CD14-positive monocyte (primary cell): ENCODE data around the gene IER5L. TPM values are rescaled to one million over a fixed set of nuclear protein-coding genes. Genes with fewer than 3 reads are reported as not detected.

Experiments used
- DNase-seq, 3 donors: peaks; one replicate each; pipeline ENCODE4 v3.0.0-alpha.2; 2011 to 2022
- H2AFZ ChIP-seq: 2 replicates; pipeline ENCODE4 v1.6.0; 2012; ENCODE audit warnings: mild to moderate bottlenecking, low read depth, low read length, inconsistent platforms; ENCODE audit not compliant: insufficient read depth, poor library complexity, severe bottlenecking
- H3K27ac ChIP-seq, 2 donors: 1 replicate in 1 of 2; 2 replicates in 1 of 2; pipeline ENCODE4 v1.5.1; 2012 to 2013; ENCODE audit warnings: low read length in 2 of 2, control low read depth in 1 of 2, inconsistent platforms in 1 of 2, low read depth in 1 of 2, mild to moderate bottlenecking in 1 of 2
- H3K27me3 ChIP-seq, 2 donors: one replicate each; pipeline versions ENCODE4 v1.6.0 to v1.6.1; 2011 to 2013; ENCODE audit warnings: low read length in 2 of 2; ENCODE audit not compliant: control insufficient read depth in 2 of 2, insufficient read depth in 2 of 2
- H3K36me3 ChIP-seq, 2 donors: replicated peaks in 1 of 2; 1 replicate in 1 of 2; 2 replicates in 1 of 2; pipeline versions ENCODE4 v1.5.1 to v1.6.1; 2012 to 2013; ENCODE audit warnings: low read length in 2 of 2, control low read depth in 1 of 2, inconsistent platforms in 1 of 2, mild to moderate bottlenecking in 1 of 2; ENCODE audit not compliant: insufficient read depth in 2 of 2, control insufficient read depth in 1 of 2
- H3K4me1 ChIP-seq, 2 donors: 1 replicate in 1 of 2; 2 replicates in 1 of 2; pipeline versions ENCODE4 v1.5.1 to v1.6.1; 2012 to 2013; ENCODE audit warnings: low read length in 2 of 2, control low read depth in 1 of 2, inconsistent platforms in 1 of 2, mild to moderate bottlenecking in 1 of 2, moderate library complexity in 1 of 2; ENCODE audit not compliant: insufficient read depth in 2 of 2, control insufficient read depth in 1 of 2
- H3K4me2 ChIP-seq: replicated peaks from 2 replicates; pipeline ENCODE3; 2012; ENCODE audit warnings: low read length, moderate library complexity, mild to moderate bottlenecking; ENCODE audit not compliant: poor library complexity, severe bottlenecking; ENCODE audit errors: extremely low read depth
- H3K4me3 ChIP-seq, 3 experiments: fragments of 200-600 bp in 1 of 3; sonication (generic) in 1 of 3; replicated peaks in 1 of 3; 1 replicate in 2 of 3; 2 replicates in 1 of 3; pipeline ENCODE4 v1.5.1; 2011 to 2013; ENCODE audit warnings: low read length in 3 of 3, mild to moderate bottlenecking in 3 of 3, control low read depth in 2 of 3, low read depth in 2 of 3, inconsistent platforms in 1 of 3, moderate library complexity in 1 of 3
- H3K79me2 ChIP-seq: 2 replicates; pipeline ENCODE4 v1.6.0; 2012; ENCODE audit warnings: mild to moderate bottlenecking, control low read depth, inconsistent platforms, low read length, moderate library complexity; ENCODE audit not compliant: insufficient read depth
- H3K9ac ChIP-seq: 2 replicates; pipeline ENCODE4 v1.6.0; 2017; ENCODE audit warnings: low read length, mild to moderate bottlenecking; ENCODE audit not compliant: insufficient read depth, poor library complexity, severe bottlenecking
- H3K9me3 ChIP-seq, 2 donors: replicated peaks in 1 of 2; 1 replicate in 1 of 2; 2 replicates in 1 of 2; pipeline versions ENCODE4 v1.5.1 to v1.6.1; 2012 to 2013; ENCODE audit warnings: low read length in 2 of 2, control low read depth in 1 of 2; ENCODE audit not compliant: control insufficient read depth in 1 of 2, insufficient read depth in 1 of 2
- H4K20me1 ChIP-seq: 2 replicates; pipeline ENCODE4 v1.6.0; 2012; ENCODE audit warnings: mild to moderate bottlenecking, low read length, control low read depth, moderate library complexity; ENCODE audit not compliant: insufficient read depth
- H3K27ac Mint-ChIP-seq, 7 donors: one replicate each; pipeline ENCODE4 v1.8.0; 2020; ENCODE audit warnings: mild to moderate bottlenecking in 7 of 7, mixed read lengths in 7 of 7, moderate library complexity in 6 of 7, inconsistent platforms in 2 of 7
- H3K27me3 Mint-ChIP-seq, 3 donors: one replicate each; pipeline ENCODE4 v1.8.0; 2021 to 2022; ENCODE audit warnings: low read depth in 3 of 3, mild to moderate bottlenecking in 3 of 3, mixed read lengths in 3 of 3, moderate library complexity in 3 of 3, inconsistent platforms in 1 of 3
- H3K36me3 Mint-ChIP-seq, 2 donors: one replicate each; pipeline ENCODE4 v1.8.0; 2020; ENCODE audit warnings: mixed read lengths in 2 of 2, inconsistent platforms in 1 of 2, mild to moderate bottlenecking in 1 of 2
- H3K4me1 Mint-ChIP-seq: one replicate; pipeline ENCODE4 v1.8.0; 2020; ENCODE audit warnings: mild to moderate bottlenecking, mixed read lengths
- H3K4me3 Mint-ChIP-seq, 2 donors: one replicate each; pipeline ENCODE4 v1.8.0; 2020; ENCODE audit warnings: mild to moderate bottlenecking in 2 of 2, mixed read lengths in 2 of 2, moderate library complexity in 1 of 2
- H3K9me3 Mint-ChIP-seq, 7 donors: one replicate each; pipeline ENCODE4 v1.8.0; 2020 to 2022; ENCODE audit warnings: mixed read lengths in 7 of 7, mild to moderate bottlenecking in 6 of 7, moderate library complexity in 6 of 7, inconsistent platforms in 2 of 7
- CTCF ChIP-seq: fragments of 200-600 bp; IDR thresholded peaks from one replicate; pipeline ENCODE4 v1.8.0; 2022; ENCODE audit warnings: antibody characterized with exemption, mild to moderate bottlenecking
- WGBS: methylation state at CpG from one replicate; pipeline ENCODE4 v1.1.5; 2013; ENCODE audit warnings: missing lambda C conversion rate; ENCODE audit not compliant: insufficient coverage; 5-methylcytosine and 5-hydroxymethylcytosine counted together
- intact Hi-C, 2 donors: fragments of 100-400 bp; cut with micrococcal nuclease; formaldehyde crosslinking; loops; one replicate each; pipeline versions ENCODE4 v1.15.0 to v1.15.1; 2023
- polyA plus RNA-seq, 3 donors: library from polyadenylated mRNA; depleted of rRNA in 1 of 3; unstranded in 2 of 3; stranded (reverse) in 1 of 3; fragments of 300-500 nt in 2 of 3; fragments of >200 nt in 1 of 3; fragmentation: Illumina TruSeq in 2 of 3; gene quantifications; 1 replicate in 2 of 3; 2 replicates in 1 of 3; pipeline ENCODE4 v1.2.3, GENCODE V29; 2012 to 2021

IER5L gene
- polyA plus RNA-seq, 3 donors = 0.36 to 15.5 (median 0.79) TPM

DNA sequence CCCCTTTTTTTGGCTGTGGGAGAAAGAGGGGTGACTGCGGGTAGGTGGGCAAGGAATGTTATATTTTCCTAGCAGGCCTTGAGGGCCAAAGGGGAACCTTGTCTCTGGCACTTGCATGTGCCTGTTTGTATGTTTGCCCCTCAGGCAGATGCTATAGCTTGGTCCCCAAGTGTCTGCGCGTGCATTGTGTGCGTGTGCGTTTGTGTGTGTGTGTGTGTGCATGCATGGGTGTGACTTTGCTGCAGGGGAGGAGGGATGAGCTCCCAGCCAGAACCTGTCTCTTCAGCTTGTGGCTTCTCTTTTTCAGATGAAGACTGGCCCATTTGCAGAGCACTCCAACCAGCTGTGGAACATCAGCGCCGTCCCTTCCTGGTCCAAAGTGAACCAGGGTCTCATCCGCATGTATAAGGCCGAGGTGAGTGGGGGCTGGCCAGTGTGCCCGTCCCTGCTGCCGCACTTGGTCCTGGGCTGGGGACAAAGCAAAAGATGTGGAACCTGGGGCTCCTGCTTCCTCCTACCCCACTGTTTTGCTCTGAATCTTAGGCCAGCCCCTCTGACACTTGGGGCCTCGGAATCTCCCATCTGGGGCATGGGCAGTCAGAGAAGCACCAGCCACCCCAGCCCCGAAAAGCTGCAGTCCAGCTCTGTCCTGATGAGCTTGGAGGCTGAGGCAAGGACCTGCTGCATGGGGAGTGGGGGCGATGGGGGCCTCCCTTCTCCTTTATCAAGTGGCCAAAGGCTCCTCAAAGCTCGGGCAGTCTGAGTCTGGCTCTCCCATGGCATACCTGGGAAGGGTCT, 35.7 kb downstream of the IER5L start:
- no peak overlapping the region for H2AFZ ChIP-seq
- H3K4me2 ChIP-seq = peak overlapping the region; percentile 77
- Mint-ChIP-seq H3K9me3 (no peaks in the 10 kb centered on the region), H3K4me3 (no peak overlapping the region), H3K36me3 (peaks cover 33 to 62% of the 10 kb centered on the region in 2 donors), H3K27ac (peak overlapping the region; percentile 64 to 97 (median 97)), H3K27me3 (peaks cover 0 to 2% (median 1%) of the 10 kb centered on the region in 3 donors), H3K4me1 (peaks cover 41% of the 10 kb centered on the region)
- peaks cover 37 to 47% of the 10 kb centered on the region in 2 donors for H3K4me1 ChIP-seq
- H3K9me3 ChIP-seq = no peaks in the 10 kb centered on the region
- peaks cover 7% of the 10 kb centered on the region for H4K20me1 ChIP-seq
- no peaks in the 10 kb centered on the region for H3K27me3 ChIP-seq
- 90% methylated on average over 11 of the region's 15 CpGs for WGBS
- peaks cover 17% of the 10 kb centered on the region for H3K79me2 ChIP-seq
- intact Hi-C loops = loop anchor here in 1 of 2 donors (2.0 kb wide), 1 partner anchor 32 kb away; no protein-coding TSS in a partner anchor
- peak overlapping the region in 1 of 3 experiments; percentile 73 for H3K4me3 ChIP-seq
- TF ChIP-seq CTCF = no peak
- DNase-seq = no peak
- peaks cover 48 to 56% of the 10 kb centered on the region in 2 donors for H3K36me3 ChIP-seq
- H3K9ac ChIP-seq = peak overlapping the region; percentile 84
- peak overlapping the region; percentile 50 to 97 for H3K27ac ChIP-seq

GRCh38 chr9:129141066-129142041, 36.7 kb downstream of the IER5L start:
- H3K4me1 Mint-ChIP-seq = peaks cover 41% of the 10 kb centered on the region
- Histone ChIP-seq H3K4me1 (peaks cover 37 to 47% of the 10 kb centered on the region in 2 donors), H3K27ac (peak overlapping the region; percentile 97 to 99), H3K79me2 (peaks cover 17% of the 10 kb centered on the region), H3K36me3 (peaks cover 50 to 56% of the 10 kb centered on the region in 2 donors), H3K4me3 (peak overlapping the region in 1 of 3 experiments; percentile 73), H3K4me2 (peak overlapping the region; percentile 77), H3K27me3 (no peaks in the 10 kb centered on the region), H3K9me3 (no peaks in the 10 kb centered on the region), H2AFZ (no peak overlapping the region), H3K9ac (peak overlapping the region; percentile 84), H4K20me1 (peaks cover 7% of the 10 kb centered on the region)
- peak; percentile 63 to 80 (median 73) for DNase-seq
- peaks cover 0 to 2% (median 1%) of the 10 kb centered on the region in 3 donors for H3K27me3 Mint-ChIP-seq
- 20% methylated on average over 5 of the region's 13 CpGs for WGBS
- H3K4me3 Mint-ChIP-seq = peak overlapping the region; percentile 24 to 78
- H3K27ac Mint-ChIP-seq = peak overlapping the region; percentile 96 to 98 (median 97)
- intact Hi-C loops = loop anchor here in 1 of 2 donors (2.0 kb wide), 2 partner anchors 33 to 205 kb away; no protein-coding TSS in a partner anchor
- H3K9me3 Mint-ChIP-seq = no peaks in the 10 kb centered on the region
- TF ChIP-seq CTCF = no peak
- peaks cover 35 to 63% of the 10 kb centered on the region in 2 donors for H3K36me3 Mint-ChIP-seq
